WERI-Rb-1 (cell line): Measurements from ENCODE around the gene HIPK2.

Source experiments
- DNase-seq: peaks from one replicate; pipeline ENCODE4 v3.0.0-alpha.2; 2020
- H3K27ac ChIP-seq: fragments of 250-450 bp; sonication (Bioruptor Pico); 2 replicates; pipeline ENCODE4 v1.5.1; 2020; ENCODE audit warnings: mild to moderate bottlenecking, moderate library complexity
- H3K27me3 ChIP-seq: fragments of 250-450 bp; sonication (Bioruptor Pico); 2 replicates; pipeline ENCODE4 v1.5.1; 2021; ENCODE audit warnings: mild to moderate bottlenecking, low read depth, moderate library complexity; ENCODE audit not compliant: insufficient read depth, severe bottlenecking
- H3K36me3 ChIP-seq: fragments of 250-450 bp; sonication (Bioruptor Pico); 2 replicates; pipeline ENCODE4 v1.5.1; 2020; ENCODE audit warnings: mild to moderate bottlenecking, moderate library complexity
- H3K4me3 ChIP-seq: 2 replicates; pipeline ENCODE4 v1.5.1; 2011; ENCODE audit warnings: low read depth, mild to moderate bottlenecking, control low read depth, low read length
- H3K9me3 ChIP-seq: fragments of 250-450 bp; sonication (Bioruptor Pico); 2 replicates; pipeline ENCODE4 v1.5.1; 2021; ENCODE audit warnings: mild to moderate bottlenecking, moderate library complexity; ENCODE audit not compliant: severe bottlenecking
- CTCF ChIP-seq: IDR thresholded peaks from 2 replicates; pipeline ENCODE4 v1.5.1; 2011; ENCODE audit warnings: low read depth, mild to moderate bottlenecking, control low read depth, inconsistent platforms, low read length

HIPK2 gene

GRCh38 chr7:139821349-139822105 lies 43.7 kb upstream of the HIPK2 start:
- no peak overlapping the region for H3K4me3 ChIP-seq
- no peak for DNase-seq
- H3K27me3 ChIP-seq = no peaks in the 10 kb centered on the region
- no peak for TF ChIP-seq CTCF
- H3K27ac ChIP-seq = no peak overlapping the region
- no peaks in the 10 kb centered on the region for H3K9me3 ChIP-seq
- no peaks in the 10 kb centered on the region for H3K36me3 ChIP-seq

DNA sequence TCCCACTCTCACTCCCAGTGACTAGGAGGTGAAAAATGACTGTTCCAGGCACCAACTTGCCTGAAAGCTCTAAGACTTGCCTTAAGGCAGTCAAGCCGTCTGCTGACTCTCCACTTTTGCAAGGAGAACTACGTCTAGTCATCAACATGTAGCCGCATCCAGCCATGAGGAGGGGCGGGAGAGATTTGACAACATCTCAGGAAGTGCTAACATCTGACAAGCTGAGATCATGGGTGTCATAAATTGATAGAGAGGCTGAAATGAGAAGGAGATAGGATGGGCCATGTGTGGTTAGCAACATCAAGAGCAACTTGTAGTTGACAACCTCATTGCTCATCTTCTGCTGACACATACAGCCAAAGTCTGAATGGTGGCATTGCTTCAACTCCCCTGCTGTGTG lies 42.3 kb upstream of the HIPK2 start:
- Histone ChIP-seq H3K36me3 (no peaks in the 10 kb centered on the region), H3K9me3 (no peaks in the 10 kb centered on the region), H3K27ac (no peak overlapping the region), H3K4me3 (no peak overlapping the region), H3K27me3 (no peaks in the 10 kb centered on the region)
- no peak for DNase-seq
- TF ChIP-seq CTCF = no peak

DNA sequence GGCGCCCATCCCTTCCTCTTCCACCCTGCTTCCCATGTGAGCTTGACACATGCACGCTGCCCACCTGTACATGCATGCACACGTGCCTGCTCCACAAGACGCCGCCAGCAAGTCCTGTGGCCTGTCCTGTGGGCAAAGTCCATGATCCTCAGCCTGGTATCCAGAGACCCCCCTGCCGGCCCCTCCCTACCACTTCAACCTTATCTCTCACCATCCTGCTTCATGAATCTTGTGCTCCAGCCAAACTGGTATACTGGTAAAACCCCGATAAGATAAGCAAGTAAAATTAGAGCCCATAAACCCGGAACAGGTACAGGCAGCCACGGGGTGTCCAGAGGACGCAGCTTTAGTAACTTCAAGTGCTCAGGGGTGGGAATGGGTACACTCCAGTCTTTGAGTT lies 39.5 kb upstream of the HIPK2 start:
- no peak for DNase-seq
- TF ChIP-seq CTCF = no peak
- Histone ChIP-seq H3K9me3 (no peaks in the 10 kb centered on the region), H3K36me3 (no peaks in the 10 kb centered on the region), H3K4me3 (no peak overlapping the region), H3K27me3 (no peaks in the 10 kb centered on the region), H3K27ac (no peak overlapping the region)

DNA sequence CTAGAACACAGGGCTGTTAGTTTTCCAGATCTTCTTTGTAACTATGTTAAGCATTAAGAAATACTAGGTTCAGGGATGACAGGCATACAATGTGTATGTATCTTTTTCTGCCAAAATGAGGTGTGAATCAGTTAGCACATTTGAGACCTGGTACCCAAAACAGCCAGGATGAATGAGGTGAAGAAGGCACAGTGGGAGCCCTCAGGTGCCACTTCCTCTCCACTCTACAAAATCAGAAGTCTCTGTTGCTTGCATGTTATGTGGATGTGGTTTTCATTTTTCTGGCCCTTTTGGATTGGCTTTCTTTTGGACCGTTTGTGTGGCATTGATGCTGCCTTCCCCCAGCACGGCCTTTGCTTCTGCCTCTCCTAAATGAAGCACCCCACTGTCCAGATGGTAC lies 35.9 kb upstream of the HIPK2 start:
- DNase-seq = no peak
- Histone ChIP-seq H3K4me3 (no peak overlapping the region), H3K27ac (no peak overlapping the region), H3K27me3 (no peaks in the 10 kb centered on the region), H3K36me3 (no peaks in the 10 kb centered on the region), H3K9me3 (no peaks in the 10 kb centered on the region)
- TF ChIP-seq CTCF = no peak

- TF ChIP-seq CTCF = no peak
- Histone ChIP-seq H3K36me3 (no peaks in the 10 kb centered on the region), H3K27ac (no peak overlapping the region), H3K27me3 (no peaks in the 10 kb centered on the region), H3K4me3 (no peak overlapping the region), H3K9me3 (no peaks in the 10 kb centered on the region)
- no peak for DNase-seq
Observed at GRCh38 chr7:139813151-139813550, 35.4 kb upstream of the HIPK2 start.

DNA sequence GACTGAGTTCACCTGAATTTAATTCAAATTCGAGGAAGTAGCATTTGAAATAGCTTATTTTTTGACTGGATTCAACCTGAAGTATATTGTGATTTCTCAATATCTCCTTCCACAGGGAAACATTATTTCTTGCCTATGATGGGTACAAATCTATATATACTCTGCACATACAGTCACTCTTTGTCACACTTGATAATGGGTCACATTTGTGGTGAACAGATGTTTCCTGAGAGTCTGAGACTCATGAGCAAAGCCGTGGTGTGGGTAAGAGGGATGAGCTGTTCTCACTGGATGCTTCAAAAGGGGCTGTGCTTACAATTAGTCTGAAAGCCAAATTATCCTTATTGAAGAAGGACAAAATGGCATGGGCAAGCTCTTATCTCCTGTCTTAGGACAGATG lies 33.3 kb upstream of the HIPK2 start:
- Histone ChIP-seq H3K27me3 (no peaks in the 10 kb centered on the region), H3K9me3 (no peaks in the 10 kb centered on the region), H3K36me3 (no peaks in the 10 kb centered on the region), H3K4me3 (no peak overlapping the region), H3K27ac (no peak overlapping the region)
- peak; percentile 30 for DNase-seq
- no peak for TF ChIP-seq CTCF
